ENCODE data around the gene LEAP2. TPM values are rescaled to one million over a fixed set of nuclear protein-coding genes. Genes with fewer than 3 reads are reported as not detected.

LEAP2 gene
- total and polyA plus RNA-seq, 10 of the 15 experiments (the other 5 are each of a cell fraction or from before 2014, with no cell fraction given) = 1.9 to 8.8 (median 2.3) TPM

DNA sequence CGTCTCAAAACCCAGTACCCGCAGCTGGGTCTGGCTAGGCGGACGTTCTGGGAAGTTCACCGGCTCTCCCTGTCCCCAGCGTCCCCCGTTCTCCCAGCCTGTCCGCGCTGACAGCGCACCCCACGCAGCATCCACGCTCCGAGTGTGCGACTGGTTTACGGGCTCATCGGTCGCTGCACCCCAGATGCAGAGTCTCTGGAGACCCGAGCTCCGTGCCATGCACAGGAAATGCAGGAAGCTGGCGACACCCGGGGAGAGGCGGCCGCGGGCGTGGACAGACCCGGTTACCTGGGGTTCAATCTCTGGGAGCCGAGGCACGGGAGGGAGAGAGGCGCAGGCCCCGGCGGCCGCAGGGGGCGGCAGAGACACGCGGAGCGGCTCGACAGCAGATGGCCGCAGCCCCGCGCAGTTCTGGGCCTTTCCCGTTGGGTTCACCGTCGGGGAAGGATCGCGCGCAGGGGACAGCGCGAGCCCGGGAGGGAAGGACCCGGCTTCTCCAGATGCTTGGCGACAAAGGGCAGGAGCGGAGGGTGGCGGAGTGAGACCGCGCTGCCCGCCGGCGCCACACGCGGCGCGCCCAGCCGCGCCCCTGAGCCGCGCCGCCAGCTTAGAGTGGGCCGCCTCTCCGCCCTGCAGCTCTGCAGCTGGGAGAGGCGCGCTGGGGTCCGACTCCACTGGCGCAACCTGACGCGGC lies 43.6 kb upstream of the LEAP2 start (continued):
- TF ChIP-seq, protein P1, sequence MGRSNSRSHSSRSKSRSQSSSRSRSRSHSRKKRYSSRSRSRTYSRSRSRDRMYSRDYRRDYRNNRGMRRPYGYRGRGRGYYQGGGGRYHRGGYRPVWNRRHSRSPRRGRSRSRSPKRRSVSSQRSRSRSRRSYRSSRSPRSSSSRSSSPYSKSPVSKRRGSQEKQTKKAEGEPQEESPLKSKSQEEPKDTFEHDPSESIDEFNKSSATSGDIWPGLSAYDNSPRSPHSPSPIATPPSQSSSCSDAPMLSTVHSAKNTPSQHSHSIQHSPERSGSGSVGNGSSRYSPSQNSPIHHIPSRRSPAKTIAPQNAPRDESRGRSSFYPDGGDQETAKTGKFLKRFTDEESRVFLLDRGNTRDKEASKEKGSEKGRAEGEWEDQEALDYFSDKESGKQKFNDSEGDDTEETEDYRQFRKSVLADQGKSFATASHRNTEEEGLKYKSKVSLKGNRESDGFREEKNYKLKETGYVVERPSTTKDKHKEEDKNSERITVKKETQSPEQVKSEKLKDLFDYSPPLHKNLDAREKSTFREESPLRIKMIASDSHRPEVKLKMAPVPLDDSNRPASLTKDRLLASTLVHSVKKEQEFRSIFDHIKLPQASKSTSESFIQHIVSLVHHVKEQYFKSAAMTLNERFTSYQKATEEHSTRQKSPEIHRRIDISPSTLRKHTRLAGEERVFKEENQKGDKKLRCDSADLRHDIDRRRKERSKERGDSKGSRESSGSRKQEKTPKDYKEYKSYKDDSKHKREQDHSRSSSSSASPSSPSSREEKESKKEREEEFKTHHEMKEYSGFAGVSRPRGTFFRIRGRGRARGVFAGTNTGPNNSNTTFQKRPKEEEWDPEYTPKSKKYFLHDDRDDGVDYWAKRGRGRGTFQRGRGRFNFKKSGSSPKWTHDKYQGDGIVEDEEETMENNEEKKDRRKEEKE (IDR thresholded peaks at IDR 0.05) = no peak
- peak; percentile 32; the same call in 1 of the 2 replicates for TF ChIP-seq MXI1 (IDR thresholded peaks at IDR 0.05; ENCODE audit: low read depth, low read length)
- no peak for TF ChIP-seq KLF5 (IDR thresholded peaks at IDR 0.05; ENCODE audit: partially characterized antibody)
- TF ChIP-seq CHD1 (IDR thresholded peaks at IDR 0.05; ENCODE audit: low read depth, low read length) = no peak
- TF ChIP-seq, protein P2, sequence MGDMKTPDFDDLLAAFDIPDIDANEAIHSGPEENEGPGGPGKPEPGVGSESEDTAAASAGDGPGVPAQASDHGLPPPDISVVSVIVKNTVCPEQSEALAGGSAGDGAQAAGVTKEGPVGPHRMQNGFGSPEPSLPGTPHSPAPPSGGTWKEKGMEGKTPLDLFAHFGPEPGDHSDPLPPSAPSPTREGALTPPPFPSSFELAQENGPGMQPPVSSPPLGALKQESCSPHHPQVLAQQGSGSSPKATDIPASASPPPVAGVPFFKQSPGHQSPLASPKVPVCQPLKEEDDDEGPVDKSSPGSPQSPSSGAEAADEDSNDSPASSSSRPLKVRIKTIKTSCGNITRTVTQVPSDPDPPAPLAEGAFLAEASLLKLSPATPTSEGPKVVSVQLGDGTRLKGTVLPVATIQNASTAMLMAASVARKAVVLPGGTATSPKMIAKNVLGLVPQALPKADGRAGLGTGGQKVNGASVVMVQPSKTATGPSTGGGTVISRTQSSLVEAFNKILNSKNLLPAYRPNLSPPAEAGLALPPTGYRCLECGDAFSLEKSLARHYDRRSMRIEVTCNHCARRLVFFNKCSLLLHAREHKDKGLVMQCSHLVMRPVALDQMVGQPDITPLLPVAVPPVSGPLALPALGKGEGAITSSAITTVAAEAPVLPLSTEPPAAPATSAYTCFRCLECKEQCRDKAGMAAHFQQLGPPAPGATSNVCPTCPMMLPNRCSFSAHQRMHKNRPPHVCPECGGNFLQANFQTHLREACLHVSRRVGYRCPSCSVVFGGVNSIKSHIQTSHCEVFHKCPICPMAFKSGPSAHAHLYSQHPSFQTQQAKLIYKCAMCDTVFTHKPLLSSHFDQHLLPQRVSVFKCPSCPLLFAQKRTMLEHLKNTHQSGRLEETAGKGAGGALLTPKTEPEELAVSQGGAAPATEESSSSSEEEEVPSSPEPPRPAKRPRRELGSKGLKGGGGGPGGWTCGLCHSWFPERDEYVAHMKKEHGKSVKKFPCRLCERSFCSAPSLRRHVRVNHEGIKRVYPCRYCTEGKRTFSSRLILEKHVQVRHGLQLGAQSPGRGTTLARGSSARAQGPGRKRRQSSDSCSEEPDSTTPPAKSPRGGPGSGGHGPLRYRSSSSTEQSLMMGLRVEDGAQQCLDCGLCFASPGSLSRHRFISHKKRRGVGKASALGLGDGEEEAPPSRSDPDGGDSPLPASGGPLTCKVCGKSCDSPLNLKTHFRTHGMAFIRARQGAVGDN (IDR thresholded peaks at IDR 0.05) = no peak
- TF ChIP-seq POLR2AphosphoS5 (IDR thresholded peaks at IDR 0.05; ENCODE audit: low read length) = no peak
- no peak for TF ChIP-seq WRNIP1 (IDR thresholded peaks at IDR 0.05; ENCODE audit: borderline replicate concordance, low read depth, low read length)
- TF ChIP-seq, protein P3, sequence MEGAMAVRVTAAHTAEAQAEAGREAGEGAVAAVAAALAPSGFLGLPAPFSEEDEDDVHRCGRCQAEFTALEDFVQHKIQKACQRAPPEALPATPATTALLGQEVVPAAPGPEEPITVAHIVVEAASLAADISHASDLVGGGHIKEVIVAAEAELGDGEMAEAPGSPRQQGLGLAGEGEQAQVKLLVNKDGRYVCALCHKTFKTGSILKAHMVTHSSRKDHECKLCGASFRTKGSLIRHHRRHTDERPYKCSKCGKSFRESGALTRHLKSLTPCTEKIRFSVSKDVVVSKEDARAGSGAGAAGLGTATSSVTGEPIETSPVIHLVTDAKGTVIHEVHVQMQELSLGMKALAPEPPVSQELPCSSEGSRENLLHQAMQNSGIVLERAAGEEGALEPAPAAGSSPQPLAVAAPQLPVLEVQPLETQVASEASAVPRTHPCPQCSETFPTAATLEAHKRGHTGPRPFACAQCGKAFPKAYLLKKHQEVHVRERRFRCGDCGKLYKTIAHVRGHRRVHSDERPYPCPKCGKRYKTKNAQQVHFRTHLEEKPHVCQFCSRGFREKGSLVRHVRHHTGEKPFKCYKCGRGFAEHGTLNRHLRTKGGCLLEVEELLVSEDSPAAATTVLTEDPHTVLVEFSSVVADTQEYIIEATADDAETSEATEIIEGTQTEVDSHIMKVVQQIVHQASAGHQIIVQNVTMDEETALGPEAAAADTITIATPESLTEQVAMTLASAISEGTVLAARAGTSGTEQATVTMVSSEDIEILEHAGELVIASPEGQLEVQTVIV (IDR thresholded peaks at IDR 0.05; ENCODE audit: borderline replicate concordance, partially characterized antibody) = no peak
- no peak for TF ChIP-seq CHD2 (IDR thresholded peaks at IDR 0.05; ENCODE audit: borderline replicate concordance, low read depth, low read length)
- TF ChIP-seq STAT3 (IDR thresholded peaks at IDR 0.05; ENCODE audit: low read depth, low read length) = no peak
- TF ChIP-seq, protein P4, sequence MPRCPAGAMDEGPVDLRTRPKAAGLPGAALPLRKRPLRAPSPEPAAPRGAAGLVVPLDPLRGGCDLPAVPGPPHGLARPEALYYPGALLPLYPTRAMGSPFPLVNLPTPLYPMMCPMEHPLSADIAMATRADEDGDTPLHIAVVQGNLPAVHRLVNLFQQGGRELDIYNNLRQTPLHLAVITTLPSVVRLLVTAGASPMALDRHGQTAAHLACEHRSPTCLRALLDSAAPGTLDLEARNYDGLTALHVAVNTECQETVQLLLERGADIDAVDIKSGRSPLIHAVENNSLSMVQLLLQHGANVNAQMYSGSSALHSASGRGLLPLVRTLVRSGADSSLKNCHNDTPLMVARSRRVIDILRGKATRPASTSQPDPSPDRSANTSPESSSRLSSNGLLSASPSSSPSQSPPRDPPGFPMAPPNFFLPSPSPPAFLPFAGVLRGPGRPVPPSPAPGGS (IDR thresholded peaks at IDR 0.05; ENCODE audit: borderline replicate concordance, insufficient read depth, low read depth, low read length, poor library complexity, severe bottlenecking) = no peak
- TF ChIP-seq BRCA1 (IDR thresholded peaks at IDR 0.05; ENCODE audit: low read depth, low read length) = no peak
- TF ChIP-seq, protein P5, sequence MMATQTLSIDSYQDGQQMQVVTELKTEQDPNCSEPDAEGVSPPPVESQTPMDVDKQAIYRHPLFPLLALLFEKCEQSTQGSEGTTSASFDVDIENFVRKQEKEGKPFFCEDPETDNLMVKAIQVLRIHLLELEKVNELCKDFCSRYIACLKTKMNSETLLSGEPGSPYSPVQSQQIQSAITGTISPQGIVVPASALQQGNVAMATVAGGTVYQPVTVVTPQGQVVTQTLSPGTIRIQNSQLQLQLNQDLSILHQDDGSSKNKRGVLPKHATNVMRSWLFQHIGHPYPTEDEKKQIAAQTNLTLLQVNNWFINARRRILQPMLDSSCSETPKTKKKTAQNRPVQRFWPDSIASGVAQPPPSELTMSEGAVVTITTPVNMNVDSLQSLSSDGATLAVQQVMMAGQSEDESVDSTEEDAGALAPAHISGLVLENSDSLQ (IDR thresholded peaks at IDR 0.05) = no peak
- TF ChIP-seq, protein P6, sequence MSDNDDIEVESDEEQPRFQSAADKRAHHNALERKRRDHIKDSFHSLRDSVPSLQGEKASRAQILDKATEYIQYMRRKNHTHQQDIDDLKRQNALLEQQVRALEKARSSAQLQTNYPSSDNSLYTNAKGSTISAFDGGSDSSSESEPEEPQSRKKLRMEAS (IDR thresholded peaks at IDR 0.05; ENCODE audit: low read depth, low read length) = 0 out of 2 replicates have a peak, but pooled peaks have one; percentile 38
- TF ChIP-seq BACH1 (IDR thresholded peaks at IDR 0.05; ENCODE audit: borderline replicate concordance) = peak; percentile 36; the same call in 1 of the 2 replicates

Measured in GM12878 (cell line).